ENCODE measurements around the gene PDE4B. TPM values are rescaled to one million over a fixed set of nuclear protein-coding genes. Genes with fewer than 3 reads are reported as not detected.

Gene PDE4B
- total RNA-seq, 1 donor: 51.0 TPM

DNA sequence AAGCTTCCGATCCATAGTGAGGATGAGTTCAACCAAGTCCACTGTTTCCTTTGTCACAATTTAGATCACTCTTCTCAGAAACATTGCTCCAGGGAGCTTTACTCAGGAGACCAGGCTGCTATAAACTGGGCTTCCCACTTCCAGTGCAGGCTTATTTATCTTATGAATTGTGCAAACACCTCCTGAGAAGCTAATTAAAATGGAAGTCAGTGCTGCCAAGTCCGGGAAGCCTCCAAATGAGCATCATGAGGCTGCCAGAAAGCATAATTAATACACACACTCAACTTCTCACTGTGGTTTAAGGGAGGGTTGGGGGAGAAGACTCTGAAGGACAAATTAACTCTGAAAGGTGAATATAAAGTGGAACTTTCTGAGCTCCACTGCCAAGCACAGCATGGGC lies 596.2 kb downstream of the PDE4B start:
- no peak for DNase-seq (ENCODE audit: low read depth)
- no peak overlapping the region for H3K4me3 ChIP-seq (ENCODE audit: low read depth, low read length)
- TF ChIP-seq, protein P1, sequence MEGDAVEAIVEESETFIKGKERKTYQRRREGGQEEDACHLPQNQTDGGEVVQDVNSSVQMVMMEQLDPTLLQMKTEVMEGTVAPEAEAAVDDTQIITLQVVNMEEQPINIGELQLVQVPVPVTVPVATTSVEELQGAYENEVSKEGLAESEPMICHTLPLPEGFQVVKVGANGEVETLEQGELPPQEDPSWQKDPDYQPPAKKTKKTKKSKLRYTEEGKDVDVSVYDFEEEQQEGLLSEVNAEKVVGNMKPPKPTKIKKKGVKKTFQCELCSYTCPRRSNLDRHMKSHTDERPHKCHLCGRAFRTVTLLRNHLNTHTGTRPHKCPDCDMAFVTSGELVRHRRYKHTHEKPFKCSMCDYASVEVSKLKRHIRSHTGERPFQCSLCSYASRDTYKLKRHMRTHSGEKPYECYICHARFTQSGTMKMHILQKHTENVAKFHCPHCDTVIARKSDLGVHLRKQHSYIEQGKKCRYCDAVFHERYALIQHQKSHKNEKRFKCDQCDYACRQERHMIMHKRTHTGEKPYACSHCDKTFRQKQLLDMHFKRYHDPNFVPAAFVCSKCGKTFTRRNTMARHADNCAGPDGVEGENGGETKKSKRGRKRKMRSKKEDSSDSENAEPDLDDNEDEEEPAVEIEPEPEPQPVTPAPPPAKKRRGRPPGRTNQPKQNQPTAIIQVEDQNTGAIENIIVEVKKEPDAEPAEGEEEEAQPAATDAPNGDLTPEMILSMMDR (IDR thresholded peaks at IDR 0.05; ENCODE audit: insufficient read depth, low read depth, low read length): no peak

DNA sequence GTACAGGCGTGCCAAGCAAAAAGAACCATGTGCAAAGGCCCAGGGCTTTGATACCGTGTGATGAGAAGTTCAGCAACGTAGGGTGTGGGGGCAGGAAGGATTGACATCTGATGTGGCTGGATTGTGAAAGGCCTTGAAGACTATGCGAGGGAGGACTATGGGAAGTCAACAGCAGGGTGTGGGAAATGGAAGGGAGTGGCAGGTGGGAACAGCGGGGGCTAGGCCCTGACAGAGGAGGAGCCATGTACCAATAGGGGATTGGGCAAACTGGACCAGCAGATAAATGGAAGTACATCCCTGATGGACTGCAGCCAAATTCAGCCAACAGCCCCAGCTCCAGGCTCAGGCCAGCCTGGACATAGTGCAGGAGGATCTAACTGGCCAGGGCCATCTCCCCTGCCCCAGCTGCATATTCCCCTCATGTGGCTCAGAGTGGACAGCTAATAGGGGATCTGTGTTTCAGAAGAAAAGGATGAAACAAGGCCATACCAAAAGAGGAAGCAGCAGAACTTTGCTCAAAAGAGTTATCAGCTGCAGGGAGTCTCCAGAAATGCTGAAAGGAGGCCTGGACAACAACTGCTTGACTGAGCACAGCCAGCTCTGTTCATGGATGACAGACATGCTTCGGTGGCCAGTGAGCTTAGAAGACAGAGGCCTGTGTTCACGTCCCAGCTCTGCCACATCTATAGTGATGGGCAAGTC lies 601.0 kb downstream of the PDE4B start:
- no peak overlapping the region for H3K4me3 ChIP-seq (ENCODE audit: low read depth, low read length)
- TF ChIP-seq, protein P1 (IDR thresholded peaks at IDR 0.05; ENCODE audit: insufficient read depth, low read depth, low read length): no peak
- DNase-seq (ENCODE audit: low read depth): no peak

DNA sequence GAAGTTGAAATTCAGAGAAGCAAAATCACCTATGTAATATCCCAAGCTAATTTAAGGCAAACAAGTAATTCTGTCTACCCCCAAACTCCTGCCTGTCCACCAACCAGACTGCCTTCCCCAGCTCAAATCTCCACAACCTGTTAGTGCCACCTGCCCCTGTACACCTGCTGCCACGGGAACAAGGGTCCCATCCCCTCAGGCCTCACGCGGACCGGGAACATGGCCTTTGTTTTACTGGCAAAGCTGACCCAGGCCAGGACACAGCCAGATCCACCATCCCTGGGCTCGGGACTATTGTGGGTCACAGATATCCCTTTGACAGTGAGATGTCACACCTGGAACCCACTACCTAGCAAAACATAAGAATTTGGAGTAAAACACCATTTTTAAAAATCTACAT lies 601.9 kb downstream of the PDE4B start:
- TF ChIP-seq, protein P1 (IDR thresholded peaks at IDR 0.05; ENCODE audit: insufficient read depth, low read depth, low read length): no peak
- DNase-seq (ENCODE audit: low read depth): no peak
- H3K4me3 ChIP-seq (ENCODE audit: low read depth, low read length): no peak overlapping the region

DNA sequence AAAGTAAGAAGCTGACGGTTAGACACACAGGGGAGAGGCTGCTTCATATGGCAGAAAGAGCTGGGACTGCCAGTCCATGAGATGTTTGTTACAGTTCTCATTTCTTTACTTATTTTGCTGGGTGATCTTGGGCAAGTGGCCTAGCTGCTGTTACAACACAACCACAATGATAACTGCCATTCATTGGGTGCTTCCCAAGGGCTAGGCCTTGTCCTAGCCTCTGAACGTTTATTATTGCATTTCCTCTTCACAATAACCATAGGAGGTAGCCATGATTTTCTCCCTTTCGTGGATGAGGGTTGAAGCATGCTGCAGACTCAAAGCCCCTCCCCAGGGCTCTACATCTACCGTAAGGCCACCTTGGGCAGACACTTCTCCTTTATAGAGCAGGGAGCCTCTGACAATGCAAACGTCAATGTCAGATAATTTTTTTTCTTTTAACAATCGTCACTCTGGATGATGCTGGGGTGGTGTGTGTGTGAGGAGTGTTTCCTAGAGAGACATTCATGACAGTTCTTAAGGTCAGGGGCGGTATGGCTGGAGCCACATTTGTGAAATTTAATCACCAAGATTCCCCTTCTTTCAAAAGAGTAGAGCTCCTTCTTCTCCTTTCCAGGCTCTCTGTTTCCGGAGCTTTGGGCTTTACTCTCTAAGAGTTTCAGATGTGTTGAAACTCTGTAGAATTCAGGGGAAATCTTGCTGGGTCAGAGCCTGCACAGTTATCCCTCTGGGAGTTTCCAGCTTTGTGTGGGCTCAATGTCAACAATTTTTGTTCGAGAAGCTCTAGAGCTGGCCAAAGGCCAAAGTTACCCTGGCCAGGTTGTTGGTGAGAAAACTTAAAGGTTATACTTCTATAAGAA lies 602.7 kb downstream of the PDE4B start:
- no peak for DNase-seq (ENCODE audit: low read depth)
- TF ChIP-seq, protein P1 (IDR thresholded peaks at IDR 0.05; ENCODE audit: insufficient read depth, low read depth, low read length): no peak
- H3K4me3 ChIP-seq (ENCODE audit: low read depth, low read length): no peak overlapping the region

DNA sequence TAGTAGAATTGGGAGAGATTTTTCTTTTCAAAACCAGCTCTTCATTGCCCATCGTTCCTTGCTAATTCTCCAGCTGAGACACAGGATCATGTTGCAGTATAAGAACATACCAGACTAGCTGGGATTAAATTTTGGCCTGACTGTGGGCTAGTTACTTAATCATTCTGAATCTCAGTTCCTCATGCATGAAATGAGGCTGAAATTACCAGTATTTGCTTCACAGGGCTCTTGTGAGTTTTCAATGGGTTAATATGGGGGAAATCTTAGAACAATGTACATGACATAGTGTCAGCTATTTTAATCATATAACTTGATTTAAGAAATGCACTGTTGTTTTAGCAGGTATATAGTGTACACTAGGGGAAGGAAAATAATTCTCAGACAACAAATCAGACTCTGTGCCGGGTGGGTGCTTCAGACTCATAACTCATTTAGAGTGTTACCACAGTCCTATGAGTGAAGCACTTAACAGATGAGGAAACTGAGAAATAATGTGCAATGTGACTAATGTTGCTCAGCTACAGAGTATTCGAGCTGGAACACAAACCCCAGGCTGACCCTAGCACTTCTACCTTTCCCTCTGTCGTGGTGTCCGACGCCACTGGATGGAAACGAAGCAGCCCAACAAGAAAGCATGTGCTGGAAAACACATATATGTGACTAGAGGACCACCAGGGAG lies 603.7 kb downstream of the PDE4B start:
- no peak for DNase-seq (ENCODE audit: low read depth)
- H3K4me3 ChIP-seq (ENCODE audit: low read depth, low read length): no peak overlapping the region
- TF ChIP-seq, protein P1 (IDR thresholded peaks at IDR 0.05; ENCODE audit: insufficient read depth, low read depth, low read length): no peak

DNA sequence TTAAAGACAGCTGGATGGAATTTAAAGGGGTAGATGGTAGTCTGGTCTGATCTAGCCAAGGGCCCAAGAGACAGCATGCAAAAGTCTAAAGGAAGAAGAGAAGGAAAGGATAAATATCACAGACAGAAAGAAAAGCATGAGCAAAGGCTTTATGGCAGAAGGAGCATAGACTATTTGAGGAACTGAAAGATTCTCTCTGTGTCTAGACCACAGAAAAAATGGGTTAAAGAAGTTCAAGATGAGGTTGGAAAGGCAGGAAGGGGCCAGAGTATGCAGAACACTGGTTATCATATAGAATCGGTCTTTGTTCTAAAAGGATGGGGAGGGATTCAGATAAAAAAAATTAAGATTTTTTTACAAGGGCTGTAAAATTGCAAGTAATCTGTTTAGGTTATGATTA lies 604.5 kb downstream of the PDE4B start:
- no peak for DNase-seq (ENCODE audit: low read depth)
- no peak overlapping the region for H3K4me3 ChIP-seq (ENCODE audit: low read depth, low read length)
- TF ChIP-seq, protein P1 (IDR thresholded peaks at IDR 0.05; ENCODE audit: insufficient read depth, low read depth, low read length): no peak

All from fibroblast of villous mesenchyme (primary cell).